ENCODE data around the gene MRPS34. TPM values are rescaled to one million over a fixed set of nuclear protein-coding genes. Genes with fewer than 3 reads are reported as not detected.

The MRPS34 gene
- total RNA-seq, 1 donor from 2014 or later = 84.6 TPM

DNA sequence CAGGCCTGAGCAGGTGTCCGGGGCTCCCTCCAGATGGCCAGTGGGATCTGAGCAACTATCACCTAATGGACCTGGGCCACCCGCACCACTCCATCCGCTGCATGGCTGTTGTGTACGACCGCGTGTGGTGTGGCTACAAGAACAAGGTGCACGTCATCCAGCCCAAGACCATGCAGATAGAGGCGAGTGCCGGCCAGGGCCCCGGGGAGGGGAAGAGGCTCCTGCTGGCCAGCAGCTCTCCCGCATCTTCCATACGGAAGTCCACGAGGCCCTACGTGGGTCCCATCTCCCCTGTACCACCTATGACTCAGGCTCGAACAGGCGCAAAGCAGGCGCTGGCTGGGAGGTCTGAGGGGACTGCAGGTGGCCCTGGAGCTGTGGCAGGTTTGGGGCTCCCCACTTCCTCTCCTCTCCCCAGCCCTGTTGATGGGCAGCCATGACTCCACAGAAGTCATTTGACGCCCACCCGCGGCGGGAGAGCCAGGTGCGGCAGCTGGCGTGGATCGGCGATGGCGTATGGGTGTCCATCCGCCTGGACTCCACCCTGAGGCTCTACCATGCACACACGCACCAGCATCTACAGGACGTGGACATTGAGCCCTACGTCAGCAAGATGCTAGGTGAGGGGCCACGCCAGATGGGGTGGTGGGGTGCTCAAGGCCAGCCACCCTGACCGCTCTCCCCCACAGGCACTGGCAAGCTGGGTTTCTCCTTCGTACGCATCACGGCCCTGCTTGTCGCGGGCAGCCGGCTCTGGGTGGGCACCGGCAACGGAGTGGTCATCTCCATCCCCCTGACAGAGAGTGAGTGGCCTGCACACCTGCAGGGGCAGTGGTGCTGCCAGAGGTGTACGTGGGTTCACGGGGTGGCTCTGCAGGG, 5.6 kb downstream of the MRPS34 start:
- no peak for DNase-seq (ENCODE audit: low spot score, unreplicated experiment)
- no peaks in the 10 kb centered on the region for H3K9me3 Mint-ChIP-seq (ENCODE audit: low read depth)
- no peaks in the 10 kb centered on the region for H3K27me3 Mint-ChIP-seq
- no peak overlapping the region for H3K27ac Mint-ChIP-seq
- TF ChIP-seq, protein P1, sequence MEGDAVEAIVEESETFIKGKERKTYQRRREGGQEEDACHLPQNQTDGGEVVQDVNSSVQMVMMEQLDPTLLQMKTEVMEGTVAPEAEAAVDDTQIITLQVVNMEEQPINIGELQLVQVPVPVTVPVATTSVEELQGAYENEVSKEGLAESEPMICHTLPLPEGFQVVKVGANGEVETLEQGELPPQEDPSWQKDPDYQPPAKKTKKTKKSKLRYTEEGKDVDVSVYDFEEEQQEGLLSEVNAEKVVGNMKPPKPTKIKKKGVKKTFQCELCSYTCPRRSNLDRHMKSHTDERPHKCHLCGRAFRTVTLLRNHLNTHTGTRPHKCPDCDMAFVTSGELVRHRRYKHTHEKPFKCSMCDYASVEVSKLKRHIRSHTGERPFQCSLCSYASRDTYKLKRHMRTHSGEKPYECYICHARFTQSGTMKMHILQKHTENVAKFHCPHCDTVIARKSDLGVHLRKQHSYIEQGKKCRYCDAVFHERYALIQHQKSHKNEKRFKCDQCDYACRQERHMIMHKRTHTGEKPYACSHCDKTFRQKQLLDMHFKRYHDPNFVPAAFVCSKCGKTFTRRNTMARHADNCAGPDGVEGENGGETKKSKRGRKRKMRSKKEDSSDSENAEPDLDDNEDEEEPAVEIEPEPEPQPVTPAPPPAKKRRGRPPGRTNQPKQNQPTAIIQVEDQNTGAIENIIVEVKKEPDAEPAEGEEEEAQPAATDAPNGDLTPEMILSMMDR (IDR thresholded peaks at IDR 0.05; ENCODE audit: unreplicated experiment) = no peak
- no peak overlapping the region for H3K4me3 Mint-ChIP-seq (ENCODE audit: low read depth)
- H3K36me3 Mint-ChIP-seq (ENCODE audit: insufficient read depth) = peaks cover 4% of the 10 kb centered on the region
- H3K4me1 Mint-ChIP-seq (ENCODE audit: low read depth) = peaks cover 7% of the 10 kb centered on the region

DNA sequence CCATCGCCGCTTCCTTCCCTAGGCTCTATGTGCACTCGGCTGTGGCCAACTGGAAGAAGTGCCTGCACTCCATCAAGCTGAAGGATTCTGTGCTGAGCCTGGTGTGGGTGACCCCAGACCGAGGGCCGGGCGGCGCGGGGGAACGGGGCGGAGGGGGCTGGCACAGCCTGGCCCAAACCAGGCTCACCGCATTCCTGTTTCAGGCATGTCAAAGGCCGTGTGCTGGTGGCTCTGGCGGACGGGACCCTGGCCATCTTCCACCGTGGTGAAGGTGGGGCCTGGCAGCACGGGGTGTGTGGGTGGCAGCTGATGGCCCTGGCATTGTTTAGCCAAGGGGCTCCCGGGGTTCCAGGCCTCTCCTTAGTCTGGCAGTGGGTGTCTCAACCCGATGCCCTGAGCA, 6.2 kb downstream of the MRPS34 start:
- DNase-seq (ENCODE audit: low spot score, unreplicated experiment) = no peak
- Mint-ChIP-seq H3K4me3 (ENCODE audit: low read depth) (no peak overlapping the region), H3K36me3 (ENCODE audit: insufficient read depth) (peaks cover 4% of the 10 kb centered on the region), H3K9me3 (ENCODE audit: low read depth) (no peaks in the 10 kb centered on the region), H3K27ac (no peak overlapping the region), H3K27me3 (no peaks in the 10 kb centered on the region), H3K4me1 (ENCODE audit: low read depth) (peaks cover 2% of the 10 kb centered on the region)
- TF ChIP-seq, protein P1 (IDR thresholded peaks at IDR 0.05; ENCODE audit: unreplicated experiment) = no peak

DNA sequence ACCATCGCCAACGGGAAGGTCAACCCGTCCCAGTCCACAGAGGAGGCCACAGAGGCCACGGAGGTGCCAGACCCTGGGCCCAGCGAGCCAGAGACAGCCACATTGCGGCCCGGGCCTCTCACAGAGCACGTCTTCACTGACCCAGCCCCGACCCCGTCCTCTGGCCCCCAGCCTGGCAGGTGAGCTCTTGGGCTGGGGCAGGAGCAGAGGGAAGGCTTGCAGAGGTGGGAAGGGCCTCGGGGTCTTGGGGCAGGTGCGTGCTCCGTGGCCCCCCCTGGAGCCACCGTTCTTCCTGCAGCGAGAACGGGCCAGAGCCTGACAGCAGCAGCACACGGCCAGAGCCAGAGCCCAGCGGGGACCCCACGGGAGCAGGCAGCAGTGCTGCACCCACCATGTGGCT, 6.7 kb downstream of the MRPS34 start:
- TF ChIP-seq, protein P1 (IDR thresholded peaks at IDR 0.05; ENCODE audit: unreplicated experiment) = no peak
- H3K4me3 Mint-ChIP-seq (ENCODE audit: low read depth) = no peak overlapping the region
- peaks cover 1% of the 10 kb centered on the region for H3K4me1 Mint-ChIP-seq (ENCODE audit: low read depth)
- H3K27ac Mint-ChIP-seq = no peak overlapping the region
- no peak for DNase-seq (ENCODE audit: low spot score, unreplicated experiment)
- no peaks in the 10 kb centered on the region for H3K27me3 Mint-ChIP-seq
- H3K9me3 Mint-ChIP-seq (ENCODE audit: low read depth) = no peaks in the 10 kb centered on the region
- H3K36me3 Mint-ChIP-seq (ENCODE audit: insufficient read depth) = peaks cover 4% of the 10 kb centered on the region

DNA sequence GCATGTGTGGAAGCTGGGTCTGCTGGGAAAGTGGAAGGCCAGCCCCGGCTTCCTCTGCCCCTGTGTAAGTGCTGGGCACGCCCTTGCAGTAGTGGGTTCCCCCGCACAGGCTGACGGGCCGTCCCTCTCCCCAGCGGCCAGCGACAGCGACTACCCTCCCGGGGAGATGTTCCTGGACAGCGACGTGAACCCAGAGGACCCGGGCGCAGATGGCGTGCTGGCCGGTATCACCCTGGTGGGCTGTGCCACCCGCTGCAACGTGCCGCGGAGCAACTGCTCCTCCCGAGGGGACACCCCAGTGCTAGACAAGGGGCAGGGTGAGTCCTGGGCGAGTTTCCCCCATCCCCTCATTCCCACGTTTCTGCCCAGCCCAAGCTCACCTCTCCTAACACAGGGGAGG, 7.1 kb downstream of the MRPS34 start:
- H3K4me1 Mint-ChIP-seq (ENCODE audit: low read depth) = peaks cover 1% of the 10 kb centered on the region
- H3K9me3 Mint-ChIP-seq (ENCODE audit: low read depth) = no peaks in the 10 kb centered on the region
- H3K36me3 Mint-ChIP-seq (ENCODE audit: insufficient read depth) = peaks cover 4% of the 10 kb centered on the region
- DNase-seq (ENCODE audit: low spot score, unreplicated experiment) = no peak
- H3K4me3 Mint-ChIP-seq (ENCODE audit: low read depth) = no peak overlapping the region
- H3K27ac Mint-ChIP-seq = no peak overlapping the region
- TF ChIP-seq, protein P1 (IDR thresholded peaks at IDR 0.05; ENCODE audit: unreplicated experiment) = no peak
- H3K27me3 Mint-ChIP-seq = no peaks in the 10 kb centered on the region

DNA sequence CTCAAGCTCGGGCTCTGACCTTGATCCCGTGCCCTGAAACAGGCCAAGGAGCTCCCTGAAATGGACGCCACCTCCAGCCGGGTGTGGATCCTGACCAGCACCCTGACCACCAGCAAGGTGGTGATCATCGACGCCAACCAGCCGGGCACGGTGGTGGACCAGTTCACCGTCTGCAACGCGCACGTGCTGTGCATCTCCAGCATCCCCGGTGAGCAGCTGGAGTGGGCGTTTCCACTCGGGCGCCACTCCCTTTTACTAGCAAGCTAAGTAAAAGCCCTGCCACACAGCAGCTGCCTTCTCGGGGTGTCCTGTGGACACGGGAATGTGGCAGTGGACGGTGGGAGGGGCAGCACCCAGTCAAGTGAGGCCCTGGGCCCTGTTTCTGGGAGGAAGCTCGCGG, 8.0 kb downstream of the MRPS34 start:
- Mint-ChIP-seq H3K4me3 (ENCODE audit: low read depth) (no peak overlapping the region), H3K9me3 (ENCODE audit: low read depth) (no peaks in the 10 kb centered on the region), H3K27ac (no peak overlapping the region), H3K27me3 (no peaks in the 10 kb centered on the region), H3K4me1 (ENCODE audit: low read depth) (no peaks in the 10 kb centered on the region), H3K36me3 (ENCODE audit: insufficient read depth) (peaks cover 2% of the 10 kb centered on the region)
- TF ChIP-seq, protein P1 (IDR thresholded peaks at IDR 0.05; ENCODE audit: unreplicated experiment) = no peak
- DNase-seq (ENCODE audit: low spot score, unreplicated experiment) = no peak

Measured in progenitor cell of endocrine pancreas (in vitro differentiated cells).